Adipocyte (in vitro differentiated cells): Measurements from ENCODE around the gene NPAS2.

Source experiments
- DNase-seq: peaks from one replicate; pipeline ENCODE4 v3.0.0-alpha.2; 2015; ENCODE audit warnings: low read depth
- H3K27me3 ChIP-seq: replicated peaks from 2 replicates; pipeline ENCODE4 v1.7.0; 2013; ENCODE audit warnings: mild to moderate bottlenecking, low read length, moderate library complexity; ENCODE audit not compliant: control insufficient read depth, insufficient read depth
- H3K36me3 ChIP-seq: 2 replicates; pipeline ENCODE4 v1.7.0; 2013; ENCODE audit warnings: low read length, mild to moderate bottlenecking, moderate library complexity; ENCODE audit not compliant: control insufficient read depth, insufficient read depth, severe bottlenecking
- H3K4me1 ChIP-seq: 2 replicates; pipeline ENCODE4 v1.7.0; 2013; ENCODE audit warnings: mild to moderate bottlenecking, low read length, moderate library complexity; ENCODE audit not compliant: control insufficient read depth, insufficient read depth
- H3K4me3 ChIP-seq: 2 replicates; pipeline ENCODE4 v1.7.0; 2013; ENCODE audit warnings: mild to moderate bottlenecking, low read length, moderate library complexity
- H3K9ac ChIP-seq: 2 replicates; pipeline ENCODE4 v1.7.0; 2013; ENCODE audit warnings: mild to moderate bottlenecking, low read length, moderate library complexity
- H3K9me3 ChIP-seq: 2 replicates; pipeline ENCODE4 v1.7.0; 2013; ENCODE audit warnings: mild to moderate bottlenecking, low read length, moderate library complexity; ENCODE audit not compliant: control insufficient read depth

NPAS2 gene

GRCh38 chr2:100813527-100813926 is 6.4 kb upstream of the NPAS2 start:
- Histone ChIP-seq H3K9ac (no peak overlapping the region), H3K27me3 (no peaks in the 10 kb centered on the region), H3K4me3 (peak overlapping the region; percentile 39), H3K4me1 (peaks cover 14% of the 10 kb centered on the region), H3K9me3 (no peaks in the 10 kb centered on the region), H3K36me3 (no peaks in the 10 kb centered on the region)
- peak; percentile 47 for DNase-seq

GRCh38 chr2:100814043-100814442 is 5.9 kb upstream of the NPAS2 start:
- no peak overlapping the region for H3K4me3 ChIP-seq

GRCh38 chr2:100814453-100814852 is 5.5 kb upstream of the NPAS2 start:
- DNase-seq = no peak
- Histone ChIP-seq H3K4me1 (peaks cover 14% of the 10 kb centered on the region), H3K27me3 (no peaks in the 10 kb centered on the region), H3K9ac (no peak overlapping the region), H3K36me3 (no peaks in the 10 kb centered on the region), H3K9me3 (no peaks in the 10 kb centered on the region), H3K4me3 (no peak overlapping the region)

More at GRCh38 chr2:100814043-100814442, 5.9 kb upstream of the NPAS2 start:
- no peaks in the 10 kb centered on the region for H3K27me3 ChIP-seq
- H3K9me3 ChIP-seq = no peaks in the 10 kb centered on the region
- no peaks in the 10 kb centered on the region for H3K36me3 ChIP-seq
- H3K9ac ChIP-seq = no peak overlapping the region
- peaks cover 14% of the 10 kb centered on the region for H3K4me1 ChIP-seq
- no peak for DNase-seq

GRCh38 chr2:100817388-100817985 is 2.5 kb upstream of the NPAS2 start:
- DNase-seq = peak; percentile 33
- H3K36me3 ChIP-seq = no peaks in the 10 kb centered on the region
- H3K27me3 ChIP-seq = no peaks in the 10 kb centered on the region

GRCh38 chr2:100818003-100818605 is 1.8 kb upstream of the NPAS2 start:
- Histone ChIP-seq H3K27me3 (no peaks in the 10 kb centered on the region), H3K36me3 (no peaks in the 10 kb centered on the region), H3K9me3 (no peaks in the 10 kb centered on the region), H3K4me3 (peak overlapping the region; percentile 84), H3K9ac (peak overlapping the region; percentile 87), H3K4me1 (peaks cover 30% of the 10 kb centered on the region)
- peak; percentile 62 for DNase-seq

More at GRCh38 chr2:100817388-100817985, 2.5 kb upstream of the NPAS2 start:
- no peaks in the 10 kb centered on the region for H3K9me3 ChIP-seq
- no peak overlapping the region for H3K9ac ChIP-seq
- H3K4me1 ChIP-seq = peaks cover 25% of the 10 kb centered on the region
- no peak overlapping the region for H3K4me3 ChIP-seq

- H3K9ac ChIP-seq = peak overlapping the region; percentile 87
- no peaks in the 10 kb centered on the region for H3K9me3 ChIP-seq
- peak; percentile 88 for DNase-seq
- peak overlapping the region; percentile 84 for H3K4me3 ChIP-seq
- H3K27me3 ChIP-seq = no peaks in the 10 kb centered on the region
- no peaks in the 10 kb centered on the region for H3K36me3 ChIP-seq
- H3K4me1 ChIP-seq = peaks cover 28% of the 10 kb centered on the region
Observed at GRCh38 chr2:100818606-100819369, 1.2 kb upstream of the NPAS2 start.

- Histone ChIP-seq H3K9me3 (no peaks in the 10 kb centered on the region), H3K27me3 (no peaks in the 10 kb centered on the region), H3K4me3 (peak overlapping the region; percentile 88), H3K4me1 (peaks cover 26% of the 10 kb centered on the region), H3K36me3 (no peaks in the 10 kb centered on the region), H3K9ac (peak overlapping the region; percentile 92)
- no peak for DNase-seq
Observed at GRCh38 chr2:100820273-100820522, 259 bp downstream of the NPAS2 start.

GRCh38 chr2:100820523-100821254 is 750 bp downstream of the NPAS2 start:
- Histone ChIP-seq H3K4me1 (peaks cover 26% of the 10 kb centered on the region), H3K27me3 (no peaks in the 10 kb centered on the region), H3K4me3 (peak overlapping the region; percentile 88), H3K9ac (peak overlapping the region; percentile 92), H3K9me3 (no peaks in the 10 kb centered on the region), H3K36me3 (no peaks in the 10 kb centered on the region)
- DNase-seq = peak; percentile 31

- H3K9ac ChIP-seq = peak overlapping the region; percentile 92
- H3K9me3 ChIP-seq = no peaks in the 10 kb centered on the region
- H3K36me3 ChIP-seq = no peaks in the 10 kb centered on the region
- peaks cover 26% of the 10 kb centered on the region for H3K4me1 ChIP-seq
- no peaks in the 10 kb centered on the region for H3K27me3 ChIP-seq
- peak overlapping the region; percentile 88 for H3K4me3 ChIP-seq
- peak; percentile 51 for DNase-seq
Observed at GRCh38 chr2:100821255-100821910, 1.4 kb downstream of the NPAS2 start.

GRCh38 chr2:100821911-100822265 is 1.9 kb downstream of the NPAS2 start:
- Histone ChIP-seq H3K4me1 (peaks cover 26% of the 10 kb centered on the region), H3K4me3 (peak overlapping the region; percentile 88), H3K9ac (peak overlapping the region; percentile 92), H3K36me3 (no peaks in the 10 kb centered on the region), H3K9me3 (no peaks in the 10 kb centered on the region), H3K27me3 (no peaks in the 10 kb centered on the region)
- DNase-seq = no peak
